Body of pancreas (tissue), 4 donors: ENCODE results near the gene SAXO2.

Experiments used
- POLR2A ChIP-seq, 3 donors: fragments of 450-650 bp; IDR thresholded peaks; one replicate each; pipeline ENCODE4 v1.6.1; 2016; ENCODE audit warnings: antibody characterized with exemption in 3 of 3, mild to moderate bottlenecking in 2 of 3
- TF ChIP-seq, protein P1 (sequence below), 7 experiments: fragments of 450-650 bp in 4 of 7; fragments of 200-600 bp in 3 of 7; sonication (generic) in 3 of 7; IDR thresholded peaks; one replicate each; pipeline ENCODE4 v1.5.1; 2016 to 2019; ENCODE audit warnings: antibody characterized with exemption in 7 of 7

- TF ChIP-seq, protein P1, sequence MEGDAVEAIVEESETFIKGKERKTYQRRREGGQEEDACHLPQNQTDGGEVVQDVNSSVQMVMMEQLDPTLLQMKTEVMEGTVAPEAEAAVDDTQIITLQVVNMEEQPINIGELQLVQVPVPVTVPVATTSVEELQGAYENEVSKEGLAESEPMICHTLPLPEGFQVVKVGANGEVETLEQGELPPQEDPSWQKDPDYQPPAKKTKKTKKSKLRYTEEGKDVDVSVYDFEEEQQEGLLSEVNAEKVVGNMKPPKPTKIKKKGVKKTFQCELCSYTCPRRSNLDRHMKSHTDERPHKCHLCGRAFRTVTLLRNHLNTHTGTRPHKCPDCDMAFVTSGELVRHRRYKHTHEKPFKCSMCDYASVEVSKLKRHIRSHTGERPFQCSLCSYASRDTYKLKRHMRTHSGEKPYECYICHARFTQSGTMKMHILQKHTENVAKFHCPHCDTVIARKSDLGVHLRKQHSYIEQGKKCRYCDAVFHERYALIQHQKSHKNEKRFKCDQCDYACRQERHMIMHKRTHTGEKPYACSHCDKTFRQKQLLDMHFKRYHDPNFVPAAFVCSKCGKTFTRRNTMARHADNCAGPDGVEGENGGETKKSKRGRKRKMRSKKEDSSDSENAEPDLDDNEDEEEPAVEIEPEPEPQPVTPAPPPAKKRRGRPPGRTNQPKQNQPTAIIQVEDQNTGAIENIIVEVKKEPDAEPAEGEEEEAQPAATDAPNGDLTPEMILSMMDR (IDR thresholded peaks at IDR 0.05), result no peak
- no peak for TF ChIP-seq POLR2A (IDR thresholded peaks at IDR 0.05)
Measured at GRCh38 chr15:82298032-82298431, 35.4 kb downstream of the SAXO2 start.
